AG09319 (cell line): ENCODE measurements around the gene LENG9.

Experiments used
- DNase-seq: peaks from one replicate; pipeline ENCODE4 v3.0.0-alpha.2; 2010; ENCODE audit warnings: low read depth; ENCODE audit errors: extremely low read depth
- CTCF ChIP-seq: IDR thresholded peaks from 2 replicates; pipeline ENCODE4 v1.5.1; 2011; ENCODE audit warnings: low read depth, mild to moderate bottlenecking, inconsistent platforms, low read length, moderate library complexity

LENG9 gene

DNA sequence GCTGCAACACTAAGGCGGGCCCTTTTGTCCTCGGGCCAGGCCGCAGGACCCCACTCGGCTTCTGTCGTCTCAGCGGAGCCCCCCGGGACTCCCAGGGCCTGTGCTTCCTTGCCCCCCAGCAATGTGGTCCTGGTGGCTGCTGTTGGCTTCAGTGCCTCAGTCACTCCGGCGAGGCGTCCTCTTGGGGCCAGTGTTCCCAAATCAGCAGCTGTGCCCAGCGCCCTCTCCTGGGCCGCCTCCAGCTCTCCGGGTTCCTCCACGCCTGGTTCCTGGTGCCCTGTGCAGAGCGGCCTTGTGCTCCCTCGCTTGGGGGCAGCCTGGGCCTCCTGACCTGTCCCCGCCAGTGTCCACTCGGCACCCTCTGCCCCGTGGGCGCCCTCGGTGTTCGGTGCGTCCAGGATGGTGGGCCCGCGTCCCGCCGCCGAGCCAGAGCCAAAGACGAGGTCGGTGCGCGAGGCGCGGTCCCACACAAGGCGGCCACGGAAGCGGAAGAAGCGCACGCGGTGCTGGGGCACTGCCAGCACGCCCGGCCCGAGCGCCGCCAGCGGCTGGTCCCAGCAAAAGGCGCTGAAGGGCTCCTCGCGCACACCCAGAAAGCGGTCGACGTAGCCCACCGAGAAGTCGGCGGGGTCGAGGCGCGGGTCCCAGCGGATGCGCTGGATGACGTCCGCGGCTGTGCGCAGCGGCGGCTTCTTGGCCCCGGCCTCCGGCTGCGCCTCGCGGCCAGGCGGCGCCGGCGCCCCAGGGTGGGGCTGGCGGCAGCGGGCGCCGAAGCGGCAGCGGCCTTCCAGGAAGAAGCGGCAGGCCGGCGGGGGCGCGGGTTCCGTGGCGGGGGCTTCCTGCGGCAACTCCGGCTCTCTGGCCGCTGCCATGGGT, 685 bp downstream of the LENG9 start:
- TF ChIP-seq CTCF, result peak; percentile 16

DNA sequence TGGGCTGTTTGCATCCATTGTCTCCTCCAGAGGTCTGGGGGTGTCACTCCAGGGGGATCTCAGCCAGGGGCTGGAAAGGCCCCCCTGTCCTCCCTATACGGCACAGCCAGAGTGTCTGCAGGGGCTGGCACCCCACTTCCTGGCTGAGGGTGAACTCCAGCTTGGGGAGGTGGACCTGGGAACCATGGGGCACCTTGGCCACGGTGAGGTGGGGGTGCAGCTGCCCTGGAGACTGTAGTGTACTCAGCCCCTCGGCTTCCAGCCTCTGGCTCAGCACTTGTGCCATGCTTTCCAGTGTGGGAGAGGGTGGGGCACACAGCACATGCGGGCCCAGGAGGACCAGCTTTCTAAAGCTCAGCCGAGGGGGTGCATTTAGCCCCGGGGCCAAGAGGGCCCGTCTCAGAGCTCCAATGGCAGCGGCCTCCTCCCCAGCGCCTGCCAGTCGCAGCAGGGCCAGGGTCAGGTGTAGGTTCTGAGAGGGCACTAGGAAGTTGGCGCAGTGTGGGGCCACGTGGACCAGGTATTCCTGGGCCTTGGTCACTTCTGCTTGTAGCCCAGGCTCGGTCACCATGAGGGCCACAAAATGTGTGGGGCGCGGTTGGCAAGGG, 1.4 kb downstream of the LENG9 start:
- no peak for TF ChIP-seq CTCF
- DNase-seq, result no peak

More for the DNA sequence above, 685 bp downstream of the LENG9 start:
- DNase-seq, result no peak

- TF ChIP-seq CTCF, result no peak
- no peak for DNase-seq
These were observed 2.0 kb downstream of the LENG9 start for GRCh38 chr19:54461613-54462012.

GRCh38 chr19:54461210-54461609, 2.4 kb downstream of the LENG9 start:
- no peak for DNase-seq
- no peak for TF ChIP-seq CTCF

DNA sequence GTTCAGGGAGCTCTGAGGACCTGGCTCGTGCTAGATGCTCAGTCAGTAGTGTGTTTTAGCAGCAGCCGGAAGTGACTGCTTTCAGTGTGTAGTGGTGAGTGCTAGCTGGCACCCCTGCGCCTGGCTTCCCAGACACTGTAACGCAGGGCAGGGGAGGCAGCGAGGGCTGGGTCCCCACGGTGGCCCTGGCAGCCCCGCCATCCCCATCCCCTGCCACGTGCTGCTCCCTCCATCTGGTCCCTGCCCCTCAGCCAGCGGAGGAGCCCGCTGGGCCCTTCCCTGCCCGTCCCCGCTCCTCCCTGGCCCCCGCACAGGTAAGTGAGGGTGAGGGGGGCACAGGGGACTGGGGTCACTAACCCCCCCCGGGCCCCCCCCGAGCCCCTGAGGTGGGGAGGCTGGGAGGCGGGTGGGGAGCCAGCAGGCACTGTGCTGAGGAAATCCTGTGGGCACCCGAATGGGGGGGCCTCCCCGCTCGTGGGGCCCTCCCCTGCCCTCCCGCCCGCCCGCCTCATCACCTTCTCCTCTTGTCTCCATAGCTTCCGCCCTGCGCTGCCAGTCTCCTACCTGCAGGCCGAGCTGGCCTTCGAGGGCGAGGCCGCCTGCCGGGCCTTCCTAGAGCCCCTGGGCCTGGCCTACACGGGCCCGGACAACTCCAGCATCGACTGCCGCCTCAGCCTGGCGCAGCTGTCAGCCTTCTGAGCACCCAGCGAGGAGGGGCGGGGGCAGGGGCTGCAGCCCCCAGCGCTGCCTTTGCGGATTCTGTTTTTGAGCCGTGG, 3.2 kb downstream of the LENG9 start:
- DNase-seq, result no peak
- TF ChIP-seq CTCF, result no peak

- DNase-seq, result no peak
- no peak for TF ChIP-seq CTCF
These were observed 4.0 kb downstream of the LENG9 start for GRCh38 chr19:54459282-54460229.
